HG03342 (cell line): ENCODE measurements around the gene TPK1.

Source experiments
- ATAC-seq: cut with Tn5 transposase; IDR thresholded peaks from one replicate; pipeline ENCODE4 v1.9.1; 2021; ENCODE audit warnings: mild to moderate bottlenecking, moderate library complexity; ENCODE audit not compliant: unreplicated experiment

The TPK1 gene

DNA sequence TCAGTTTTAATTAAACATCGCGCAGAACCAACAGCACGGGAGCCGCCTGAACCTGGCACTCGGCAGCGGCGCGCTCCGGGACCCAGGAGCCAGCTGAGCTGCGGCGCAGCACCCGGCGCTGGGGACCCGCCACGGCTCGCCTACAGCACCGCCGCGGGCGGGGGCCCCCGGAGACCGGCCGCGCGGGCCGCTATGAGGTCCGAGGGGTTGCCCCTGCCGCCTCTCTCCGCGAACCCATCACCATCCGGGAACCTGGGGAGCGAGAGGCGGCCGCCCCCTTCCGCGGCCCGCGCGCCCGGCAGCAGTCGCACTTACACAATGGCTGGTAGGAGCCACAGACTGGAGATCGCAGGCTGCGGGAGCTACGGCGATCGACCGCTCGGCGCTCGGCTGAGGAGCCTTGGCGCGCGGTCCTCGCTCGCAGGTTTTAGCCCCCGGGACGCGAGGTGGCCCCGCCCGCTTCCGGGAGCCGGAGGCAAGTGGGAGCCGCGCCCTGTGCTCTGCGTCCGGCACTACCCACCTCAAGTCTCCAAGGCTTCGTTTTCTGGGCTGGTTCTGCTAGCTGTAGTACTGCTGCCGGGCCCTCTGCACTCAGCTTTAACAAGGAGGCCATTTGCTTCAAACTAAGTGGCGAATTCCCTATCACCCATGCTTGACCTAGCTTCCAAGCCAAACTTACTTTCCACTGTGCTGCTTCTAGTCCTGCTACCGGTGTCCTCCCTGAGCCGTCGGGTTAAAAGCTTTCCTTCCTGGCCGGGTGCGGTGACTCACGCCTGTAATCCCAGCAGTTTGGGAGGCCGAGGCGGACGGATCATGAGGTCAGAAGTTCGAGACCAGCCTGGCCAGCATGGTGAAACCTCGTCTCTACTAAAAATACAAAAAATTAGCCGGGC, at the start of gene TPK1:
Gene TPK1, minus strand, starts transcription at position 402 of the 893 bp plus-strand sequence. CDS start 451 bp downstream, outside the sequence.
- ATAC-seq: peak; percentile 82

DNA sequence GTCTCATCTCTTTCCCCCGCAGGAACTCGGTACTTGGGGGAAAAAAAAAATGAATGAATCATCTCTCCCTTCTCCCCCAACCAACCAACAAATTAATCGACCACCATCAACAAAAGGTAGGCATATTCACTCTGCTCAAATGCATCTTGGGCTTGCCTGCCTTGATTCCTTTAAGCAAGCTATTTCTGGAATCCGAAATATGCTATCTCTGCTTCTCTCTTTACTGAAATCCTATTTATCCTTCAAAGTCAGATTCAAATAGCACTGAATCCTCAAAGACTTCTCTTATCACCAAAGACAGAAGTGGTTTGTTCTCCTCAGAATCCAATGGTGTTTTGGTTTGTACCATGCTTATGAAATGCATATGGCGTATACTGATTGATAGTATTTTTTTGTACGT, 49.6 kb upstream of the TPK1 start:
- no peak for ATAC-seq

DNA sequence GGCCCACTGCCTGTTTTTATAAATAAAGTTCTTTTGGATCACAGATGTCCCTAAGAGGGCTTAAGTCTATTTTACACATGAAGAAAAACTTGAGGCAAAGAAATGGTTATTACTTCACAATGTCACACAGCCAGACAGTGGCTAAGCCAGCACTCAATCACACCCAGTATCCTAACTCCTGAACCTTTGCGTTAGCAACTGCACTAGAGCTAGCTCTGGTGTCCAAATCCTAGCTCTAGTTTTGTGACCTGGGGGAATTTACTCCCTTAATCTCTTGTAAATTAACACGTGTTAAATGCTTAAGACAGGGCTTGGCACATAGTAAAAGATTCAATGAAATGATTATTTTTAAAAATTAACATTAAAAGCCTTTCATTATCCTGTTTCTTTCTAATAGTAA, 49.0 kb upstream of the TPK1 start:
- ATAC-seq: no peak

DNA sequence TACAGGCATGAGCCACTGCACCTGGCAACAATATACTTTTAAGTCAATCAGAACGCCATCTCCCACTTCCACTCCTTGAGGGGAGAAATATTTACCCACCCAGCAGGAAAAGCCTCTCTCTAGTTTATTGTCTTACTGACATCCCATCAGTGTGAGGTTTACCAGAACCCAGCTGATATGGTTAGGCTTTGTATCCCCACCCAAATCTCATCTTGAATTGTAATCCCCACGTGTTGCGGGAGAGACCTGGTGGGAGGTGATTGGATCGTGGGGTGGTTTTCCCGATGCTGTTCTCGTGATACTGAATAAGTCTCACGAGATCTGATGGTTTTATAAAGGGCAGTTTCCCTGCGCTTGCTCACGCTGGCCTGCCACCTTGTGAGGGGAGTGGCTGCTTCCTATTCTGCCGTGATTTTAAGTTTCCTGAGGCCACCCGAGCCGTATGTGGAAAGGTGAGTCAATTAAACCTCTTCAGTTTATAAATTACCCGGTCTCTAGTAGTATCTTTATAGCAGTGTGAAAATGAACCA, 37.5 kb upstream of the TPK1 start:
- no peak for ATAC-seq

DNA sequence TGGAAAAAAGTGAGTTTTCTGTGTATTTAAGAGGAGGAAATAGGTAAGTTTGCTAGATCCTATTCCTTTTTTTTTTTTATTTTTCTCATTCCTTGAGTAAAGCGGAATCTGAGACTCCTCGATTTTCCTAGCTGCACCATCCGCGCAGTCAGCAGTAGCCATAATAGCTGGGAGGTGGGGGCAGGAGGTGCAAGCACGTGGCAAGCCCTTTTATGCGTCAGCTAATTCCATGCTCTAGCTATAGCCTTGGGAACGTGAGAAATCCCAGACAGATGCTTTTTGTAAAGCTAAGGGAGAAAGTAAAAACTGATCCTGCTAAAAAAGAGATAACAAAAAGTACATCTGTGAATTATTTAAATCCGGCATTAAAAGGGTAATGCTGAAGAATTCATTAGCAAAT, 33.2 kb upstream of the TPK1 start:
- no peak for ATAC-seq

DNA sequence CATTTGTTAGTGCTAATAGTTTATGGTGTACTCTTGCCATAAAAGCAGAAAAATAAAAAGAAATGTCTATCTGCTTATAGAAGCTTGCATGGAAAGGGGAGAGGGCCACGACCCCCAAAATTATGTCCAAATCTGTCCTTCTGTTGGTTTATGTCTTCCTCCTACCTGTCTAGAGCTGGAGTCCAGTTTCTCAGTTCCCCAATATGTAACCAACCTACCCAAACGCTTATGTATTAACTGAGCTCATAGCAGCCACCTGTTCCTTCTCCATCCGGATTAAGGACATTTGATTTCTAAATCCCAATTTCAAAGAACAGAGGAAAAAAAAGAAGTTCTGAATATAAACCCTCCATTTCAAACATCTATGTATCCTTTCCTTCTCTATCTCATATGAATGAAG, 30.3 kb upstream of the TPK1 start:
- ATAC-seq: peak; percentile 63

DNA sequence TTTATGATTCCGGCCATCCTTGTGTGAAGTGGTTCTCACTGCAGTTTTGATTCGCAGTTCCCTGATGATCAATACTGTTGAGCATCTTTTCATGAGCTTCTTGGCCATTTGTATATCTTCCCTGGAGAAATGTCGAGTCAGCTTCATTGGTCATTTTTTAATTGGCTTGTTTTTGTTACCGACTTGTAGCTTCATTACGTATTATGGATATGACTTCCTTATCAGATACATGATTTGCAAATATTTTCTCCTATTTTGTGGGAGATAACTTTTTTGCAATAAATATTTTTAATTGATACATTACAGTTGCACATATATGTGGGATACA, 27.4 kb upstream of the TPK1 start:
- no peak for ATAC-seq

DNA sequence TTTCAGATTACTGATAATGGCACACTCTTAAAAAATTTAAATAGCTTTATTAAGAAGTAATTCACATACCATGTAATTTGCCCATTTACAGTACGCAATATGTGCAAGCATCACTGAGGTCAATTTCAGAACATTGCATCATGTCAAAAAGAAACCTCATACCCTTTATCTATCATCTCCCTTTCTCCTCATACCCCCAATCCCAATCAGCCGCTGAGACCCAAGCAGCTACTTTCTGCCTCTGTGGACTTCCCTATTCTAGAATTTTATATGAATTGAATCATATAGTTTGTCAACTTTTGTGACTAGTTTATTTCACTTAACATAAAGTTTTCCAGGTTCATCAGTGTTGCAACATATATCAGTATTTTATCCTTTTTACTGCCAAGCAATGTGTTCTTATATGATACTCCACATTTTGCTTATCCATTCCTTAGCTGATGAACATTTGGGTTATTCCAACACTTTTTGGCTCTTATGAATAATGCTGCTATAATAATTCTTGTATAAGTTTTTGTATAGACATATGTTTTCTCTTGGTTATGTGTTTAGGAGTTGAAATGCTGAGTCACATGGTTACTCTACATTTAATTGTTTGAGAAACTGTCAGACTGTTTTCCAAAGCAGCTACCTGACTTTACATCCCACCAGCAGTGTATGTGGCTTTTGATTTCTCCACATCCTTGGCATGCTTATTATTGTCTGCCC, 26.9 kb upstream of the TPK1 start:
- ATAC-seq: no peak

DNA sequence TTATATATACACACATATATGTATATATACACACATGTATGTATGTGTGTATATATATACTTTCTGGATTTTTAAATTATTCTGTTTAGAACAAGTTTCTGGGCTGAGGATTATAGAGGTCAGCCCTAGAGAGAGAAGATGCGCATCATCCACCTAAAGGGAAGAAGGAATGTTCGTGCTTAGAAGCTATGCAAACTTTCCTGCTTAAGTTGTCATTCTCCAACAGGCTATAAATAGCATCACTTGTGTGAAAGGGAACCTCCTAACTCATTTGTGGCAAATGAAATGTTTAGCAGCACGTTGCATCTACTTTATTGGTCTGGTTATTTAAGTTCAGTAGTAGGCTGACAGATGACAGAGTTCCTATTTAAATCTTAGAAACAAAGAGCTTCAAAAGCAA, 23.9 kb upstream of the TPK1 start:
- no peak for ATAC-seq

DNA sequence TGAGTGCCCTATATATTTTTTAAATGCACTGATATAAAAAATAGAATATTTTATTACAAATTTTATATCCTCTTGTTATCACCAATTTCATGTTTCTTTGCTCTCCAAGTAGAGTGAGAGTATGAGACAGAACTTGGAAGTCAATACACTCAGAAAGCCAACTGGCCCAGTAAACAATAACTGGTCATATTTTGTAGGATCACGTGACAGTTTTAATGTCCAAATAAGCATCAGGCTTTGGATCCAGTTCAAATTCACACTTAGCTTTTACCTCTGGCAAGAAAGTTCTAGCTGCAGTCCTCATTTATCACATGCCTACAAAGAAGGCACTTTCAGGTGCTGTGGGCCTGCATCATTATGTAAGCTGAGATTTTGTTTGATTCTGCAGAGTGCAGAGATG, 21.6 kb upstream of the TPK1 start:
- ATAC-seq: no peak

DNA sequence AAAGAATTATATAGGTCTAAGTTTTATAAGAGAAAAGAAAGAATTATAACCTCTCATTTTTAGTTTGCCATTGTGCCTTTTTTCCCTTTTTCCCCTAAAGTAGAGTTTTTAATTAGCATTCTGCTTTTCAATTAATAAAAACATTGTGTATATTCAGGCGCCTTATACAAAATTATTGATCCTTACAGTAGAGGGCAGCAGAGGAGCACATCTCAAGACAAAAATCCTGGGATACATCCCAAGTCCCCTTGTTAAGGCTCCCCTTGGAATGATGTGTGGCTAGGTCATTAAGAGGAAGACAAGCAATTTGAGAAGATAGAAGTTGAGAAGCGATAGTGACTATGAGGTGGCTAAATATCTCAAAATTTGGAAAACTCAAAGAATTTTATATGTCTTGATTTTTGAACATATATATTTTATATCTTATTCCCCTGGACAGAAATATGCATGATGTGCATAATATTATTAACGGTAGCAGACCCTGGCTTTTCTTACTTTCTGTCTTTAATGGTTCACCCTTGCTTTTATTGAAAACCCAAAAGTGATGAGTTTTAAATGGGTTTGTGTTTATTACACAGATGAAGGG, 19.1 kb upstream of the TPK1 start:
- ATAC-seq: no peak

DNA sequence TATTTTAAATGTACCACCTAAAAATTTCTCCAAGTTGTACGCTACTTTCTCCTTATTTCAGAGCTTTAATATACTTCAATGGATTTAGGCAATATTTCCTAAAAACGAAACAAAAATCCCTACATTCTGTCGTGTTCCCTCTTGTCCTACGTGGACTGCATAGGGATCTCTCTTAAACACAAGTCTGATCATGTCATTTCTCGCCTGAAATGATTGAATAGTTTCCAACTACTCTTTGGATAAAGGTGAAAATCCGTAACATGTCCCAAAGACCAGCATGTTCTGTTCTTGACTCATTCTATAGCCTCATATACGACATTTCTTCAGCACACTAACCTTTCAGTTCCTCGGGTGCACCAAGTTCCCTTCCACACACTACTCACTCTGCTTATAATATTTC, 17.7 kb upstream of the TPK1 start:
- ATAC-seq: no peak

DNA sequence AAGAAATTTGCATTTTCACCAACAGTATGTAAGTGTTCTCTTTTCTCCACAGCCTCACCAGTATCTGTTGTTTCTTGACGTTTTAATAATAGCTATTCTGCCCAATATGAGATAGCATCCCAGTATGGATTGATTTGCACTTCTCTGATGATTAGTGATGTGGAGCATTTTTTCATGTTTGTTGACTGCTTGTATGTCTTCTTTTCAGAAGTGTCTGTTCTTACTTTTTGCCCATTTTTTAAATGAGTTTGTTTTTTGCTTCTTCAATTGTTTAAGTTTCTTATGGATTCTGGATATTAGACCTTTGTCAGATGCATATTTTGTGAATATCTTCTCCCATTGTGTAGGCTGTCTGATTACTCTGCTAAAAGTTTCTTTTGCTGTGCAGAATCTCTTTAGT, 12.2 kb upstream of the TPK1 start:
- no peak for ATAC-seq

DNA sequence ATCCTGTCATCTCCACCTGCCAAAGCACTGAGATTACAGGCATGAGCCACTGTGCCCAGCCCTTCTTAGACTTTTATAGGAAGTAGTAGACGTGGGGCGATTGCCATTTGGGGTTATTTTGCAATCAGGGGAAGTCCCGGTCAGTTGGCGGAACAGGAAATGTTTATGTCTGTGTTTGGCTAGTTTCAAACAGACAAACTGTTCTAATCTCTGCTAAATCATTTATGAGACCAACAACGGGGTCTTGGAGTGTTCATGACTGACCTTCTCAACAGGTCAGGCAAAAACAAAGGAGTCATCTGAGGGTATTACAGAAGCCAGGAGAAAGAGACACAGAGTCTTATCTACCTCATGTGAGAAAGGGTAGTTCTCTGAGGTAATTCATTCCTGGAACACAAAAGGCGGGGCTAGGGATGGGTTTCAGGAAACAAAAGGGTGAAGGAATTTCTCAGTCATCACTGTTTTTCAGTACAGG, 6.6 kb upstream of the TPK1 start:
- ATAC-seq: peak; percentile 86

DNA sequence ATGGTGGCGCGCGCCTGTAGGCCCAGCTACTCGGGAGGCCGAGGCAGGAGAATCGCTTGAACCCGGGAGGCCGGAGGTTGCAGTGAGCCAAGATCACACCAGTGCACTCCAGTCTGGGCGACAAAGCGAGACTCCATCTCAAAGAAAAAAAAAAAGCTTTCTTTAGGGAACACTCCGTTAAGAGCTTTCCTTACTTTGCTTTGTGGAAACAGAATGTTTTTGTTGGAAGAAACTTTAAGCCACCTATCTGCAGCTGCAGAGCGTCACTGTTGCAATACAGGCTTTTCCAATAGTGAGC, 641 bp upstream of the TPK1 start:
- ATAC-seq: no peak

DNA sequence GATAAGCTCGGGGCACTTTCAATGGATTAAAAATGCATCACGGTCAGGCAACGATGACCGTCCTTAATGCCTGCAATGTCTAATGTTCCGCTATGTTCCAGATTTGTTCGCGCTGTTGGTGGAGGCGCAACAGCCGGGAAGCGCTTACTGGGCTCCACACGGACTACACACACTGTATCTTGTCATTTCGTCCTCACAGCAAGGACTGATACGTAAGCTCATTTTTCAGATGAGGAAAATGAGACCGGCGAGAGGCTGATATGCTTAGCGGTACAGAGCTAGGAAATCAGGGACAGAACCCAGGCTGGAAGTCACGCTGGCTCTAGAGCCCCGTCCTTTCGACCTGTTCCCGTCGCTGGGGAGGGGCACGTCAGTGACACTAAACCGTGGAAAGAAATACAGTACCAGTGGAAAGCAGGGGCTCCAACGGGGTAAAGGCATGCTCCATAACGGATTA, 670 bp downstream of the TPK1 start:
- ATAC-seq: peak; percentile 26

DNA sequence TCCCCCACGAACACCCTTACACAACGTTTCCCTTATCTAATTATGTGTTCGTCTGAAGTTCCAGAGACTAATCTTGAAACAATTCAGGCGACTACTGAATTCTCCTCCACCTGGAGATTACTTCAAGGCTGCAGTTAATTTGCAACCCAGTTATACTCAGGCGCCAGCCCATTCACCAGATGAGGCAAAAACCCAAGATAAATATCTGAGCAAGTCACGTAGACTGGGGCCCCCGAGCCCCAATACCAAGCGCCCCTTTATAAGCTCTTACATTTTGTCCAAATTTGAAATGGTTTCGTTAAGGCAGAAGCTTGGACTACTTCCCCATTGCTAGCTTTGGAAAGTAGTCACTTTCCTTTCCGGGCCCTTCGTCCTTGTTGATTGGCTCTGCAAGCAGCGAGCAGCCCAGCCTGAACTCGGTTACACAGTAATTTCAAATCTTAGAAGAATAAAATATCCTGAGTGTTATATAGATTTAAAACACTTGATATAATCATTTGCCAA, 1.2 kb downstream of the TPK1 start:
- peak; percentile 43 for ATAC-seq

DNA sequence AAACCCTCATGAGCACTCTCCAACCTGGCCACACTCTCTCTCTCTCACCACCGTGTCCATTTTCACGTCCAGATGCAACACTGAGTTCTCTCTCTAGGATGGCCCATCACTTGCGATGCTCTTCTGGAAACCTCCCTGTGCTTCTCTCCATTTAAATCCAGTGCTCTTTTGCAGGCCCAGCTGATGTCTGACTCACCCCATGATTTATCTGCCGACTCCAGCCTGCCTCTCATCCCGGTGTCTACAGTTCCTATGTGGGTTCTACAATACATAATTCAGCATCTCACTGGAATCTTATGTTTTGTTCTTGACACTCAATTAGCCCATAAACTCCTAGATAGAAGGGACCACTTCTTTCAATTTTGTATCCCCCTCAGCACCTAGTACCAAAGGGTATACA, 5.0 kb downstream of the TPK1 start:
- ATAC-seq: no peak

DNA sequence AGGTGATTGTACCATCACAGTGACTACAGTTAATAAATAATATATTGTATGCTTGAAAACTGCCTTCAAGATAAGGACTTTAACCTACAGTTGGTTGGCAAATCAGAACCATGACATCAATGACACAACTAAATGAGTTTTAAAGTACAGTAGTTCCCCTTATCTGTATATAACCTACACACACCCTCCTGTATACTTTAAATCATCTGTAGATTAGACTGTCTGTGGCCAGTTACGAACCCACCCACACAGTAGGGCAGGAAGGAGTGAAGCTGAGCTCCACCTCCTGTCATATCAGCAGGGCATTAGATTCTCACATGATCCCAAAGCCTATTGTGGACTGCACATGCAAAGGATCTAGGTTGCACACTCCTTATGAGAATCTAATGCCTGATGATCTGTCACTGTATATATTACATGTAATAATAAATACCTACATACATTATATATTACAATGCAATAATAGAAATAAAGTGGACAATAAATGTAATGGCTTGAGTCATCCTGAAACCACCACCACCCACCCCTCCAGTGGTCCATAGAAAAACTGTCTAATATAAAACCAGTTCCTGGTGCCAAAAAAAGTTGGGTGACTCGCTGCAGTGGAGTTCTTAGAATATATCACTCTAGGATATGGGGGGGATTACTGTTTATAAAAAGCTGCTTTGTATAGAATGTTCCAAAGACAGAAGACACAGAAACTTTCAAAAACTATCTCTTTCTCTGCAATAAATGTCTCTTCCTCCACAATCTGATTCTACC, 5.6 kb downstream of the TPK1 start:
- no peak for ATAC-seq

DNA sequence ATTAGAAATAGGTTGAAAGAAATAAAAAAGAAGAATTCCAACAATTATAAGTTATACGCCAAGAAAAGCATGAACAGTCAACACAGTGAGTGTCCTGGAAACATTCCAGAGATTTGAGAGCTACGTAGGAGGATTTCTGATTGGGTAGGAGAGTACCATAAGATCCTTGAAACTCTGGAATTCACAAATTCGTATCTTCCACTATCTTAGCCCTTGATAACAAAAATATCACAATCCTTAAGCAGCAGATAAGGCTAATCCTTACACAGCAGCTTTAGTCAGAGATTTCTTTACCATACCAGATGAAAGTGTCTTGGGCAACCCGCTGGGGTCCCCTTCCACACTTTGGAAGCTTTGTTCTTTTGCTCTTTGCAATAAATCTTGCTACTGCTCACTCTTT, 8.2 kb downstream of the TPK1 start:
- ATAC-seq: no peak

DNA sequence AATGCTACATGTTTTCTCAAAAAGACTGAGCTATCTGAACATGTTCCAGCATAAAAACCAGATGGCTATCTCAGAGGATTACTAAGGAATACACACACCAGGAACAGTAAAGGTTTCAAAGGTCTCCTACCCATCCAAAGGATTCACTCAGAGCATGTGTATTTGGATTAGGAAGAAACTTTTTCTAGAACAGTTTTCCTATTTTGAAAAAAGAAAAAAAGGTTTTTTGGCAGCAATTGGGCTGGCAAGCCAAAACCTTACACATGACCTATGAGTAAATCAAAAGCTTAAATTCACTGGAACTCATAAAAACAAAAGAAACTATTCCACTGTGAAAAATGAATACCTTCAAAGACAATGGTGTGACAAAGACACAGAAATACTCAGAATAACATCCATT, 9.6 kb downstream of the TPK1 start:
- no peak for ATAC-seq
